ENCODE data around the gene CTH. TPM values are rescaled to one million over a fixed set of nuclear protein-coding genes. Genes with fewer than 3 reads are reported as not detected.

CTH gene
- polyA plus RNA-seq, 1 of the 3 experiments (the other 2 are of a cell fraction): 3.9 TPM

GRCh38 chr1:70396607-70397006, 14.5 kb upstream of the CTH start (continued):
- TF ChIP-seq, protein P1, sequence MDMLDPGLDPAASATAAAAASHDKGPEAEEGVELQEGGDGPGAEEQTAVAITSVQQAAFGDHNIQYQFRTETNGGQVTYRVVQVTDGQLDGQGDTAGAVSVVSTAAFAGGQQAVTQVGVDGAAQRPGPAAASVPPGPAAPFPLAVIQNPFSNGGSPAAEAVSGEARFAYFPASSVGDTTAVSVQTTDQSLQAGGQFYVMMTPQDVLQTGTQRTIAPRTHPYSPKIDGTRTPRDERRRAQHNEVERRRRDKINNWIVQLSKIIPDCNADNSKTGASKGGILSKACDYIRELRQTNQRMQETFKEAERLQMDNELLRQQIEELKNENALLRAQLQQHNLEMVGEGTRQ (IDR thresholded peaks at IDR 0.05; ENCODE audit: borderline replicate concordance, low read depth, low read length): no peak
- TF ChIP-seq IRF3 (IDR thresholded peaks at IDR 0.05; ENCODE audit: low read depth, low read length) (no peak), FOXJ3 (CRISPR knock-in tag; IDR thresholded peaks at IDR 0.05) (no peak), TCF12 (IDR thresholded peaks at IDR 0.05) (no peak), MXI1 (IDR thresholded peaks at IDR 0.05; ENCODE audit: low read depth, low read length) (no peak)

GRCh38 chr1:70397013-70397412, 14.1 kb upstream of the CTH start:
- no peaks in the 10 kb centered on the region for H4K20me1 ChIP-seq (ENCODE audit: insufficient read depth)
- H3K9me3 ChIP-seq: no peaks in the 10 kb centered on the region
- no peaks in the 10 kb centered on the region for H3K9me2 ChIP-seq
- H3K4me3 ChIP-seq (ENCODE audit: low read depth in 2 of 2, low read length in 1 of 2): no peak overlapping the region
- H3K9ac ChIP-seq: no peak overlapping the region
- WGBS (ENCODE audit: low lambda C conversion rate): 64% methylated on average over 7 of the region's 7 CpGs
- DNase-seq: no peak
- no peaks in the 10 kb centered on the region for H3K36me3 ChIP-seq (replicated peaks in 1 of 2; ENCODE audit: control insufficient read depth in 1 of 2, insufficient read depth in 2 of 2, low read length in 1 of 2)
- ChIA-PET CTCF (no interaction called here), POLR2A (no interaction called here)
- no peak for TF ChIP-seq RXRA (IDR thresholded peaks at IDR 0.05; ENCODE audit: borderline replicate concordance, low read depth)
- no peak for TF ChIP-seq FOXJ3 (CRISPR knock-in tag; IDR thresholded peaks at IDR 0.05)
- H2AFZ ChIP-seq (ENCODE audit: low read depth): no peak overlapping the region
- no peaks in the 10 kb centered on the region for H3K27me3 ChIP-seq (ENCODE audit: insufficient read depth)
- no peaks in the 10 kb centered on the region for H3K79me2 ChIP-seq (ENCODE audit: insufficient read depth)
- H3K27ac ChIP-seq (ENCODE audit: low read depth in 2 of 2, low read length in 1 of 2): no peak overlapping the region
- H3F3A ChIP-seq (replicated peaks; ENCODE audit: insufficient read depth): no peaks in the 10 kb centered on the region
- H3K4me2 ChIP-seq: no peak overlapping the region
- H3K4me1 ChIP-seq (ENCODE audit: control insufficient read depth in 1 of 2, insufficient read depth in 2 of 2, low read depth in 1 of 2, low read length in 1 of 2): no peaks in the 10 kb centered on the region

GRCh38 chr1:70400335-70400734, 10.7 kb upstream of the CTH start:
- H3K9me3 ChIP-seq: no peaks in the 10 kb centered on the region
- no peak overlapping the region for H3K4me2 ChIP-seq
- H3K4me3 ChIP-seq (ENCODE audit: low read depth in 2 of 2, low read length in 1 of 2): no peak overlapping the region
- WGBS (ENCODE audit: low lambda C conversion rate): 82% methylated on average over 1 of the region's 1 CpG
- H3K4me1 ChIP-seq (ENCODE audit: control insufficient read depth in 1 of 2, insufficient read depth in 2 of 2, low read depth in 1 of 2, low read length in 1 of 2): no peaks in the 10 kb centered on the region
- no peaks in the 10 kb centered on the region for H3K27me3 ChIP-seq (ENCODE audit: insufficient read depth)
- no peaks in the 10 kb centered on the region for H3K79me2 ChIP-seq (ENCODE audit: insufficient read depth)
- H3K9me2 ChIP-seq: no peaks in the 10 kb centered on the region
- DNase-seq: no peak
- CTCF ChIA-PET: interaction anchor here (1.1 to 1.9 kb wide), 2 partner anchors 11 to 18 kb away, joined by 3 to 6 read pairs; partner anchors contain the start of gene CTH
- H3K36me3 ChIP-seq (replicated peaks in 1 of 2; ENCODE audit: control insufficient read depth in 1 of 2, insufficient read depth in 2 of 2, low read length in 1 of 2): no peaks in the 10 kb centered on the region
- TF ChIP-seq TCF12 (IDR thresholded peaks at IDR 0.05) (no peak), MEF2A (IDR thresholded peaks at IDR 0.05; ENCODE audit: borderline replicate concordance, low read depth) (no peak), RXRA (IDR thresholded peaks at IDR 0.05; ENCODE audit: borderline replicate concordance, low read depth) (no peak), FOXM1 (IDR thresholded peaks at IDR 0.05; ENCODE audit: low read depth) (no peak), GATA2 (CRISPR knock-in tag; IDR thresholded peaks at IDR 0.05) (no peak)
- no peaks in the 10 kb centered on the region for H3F3A ChIP-seq (replicated peaks; ENCODE audit: insufficient read depth)
- H4K20me1 ChIP-seq (ENCODE audit: insufficient read depth): no peaks in the 10 kb centered on the region
- no peak overlapping the region for H3K9ac ChIP-seq
- H2AFZ ChIP-seq (ENCODE audit: low read depth): no peak overlapping the region
- H3K27ac ChIP-seq (ENCODE audit: low read depth in 2 of 2, low read length in 1 of 2): no peak overlapping the region
- POLR2A ChIA-PET: interaction anchor here (1.2 kb wide), 1 partner anchor 11 kb away, joined by 3 read pairs; the partner anchor contains the start of gene CTH

All from SK-N-SH (cell line).